KBM-7 (cell line): ENCODE measurements around the gene PEX13.

ENCODE experiments used
- DNase-seq: peaks from one replicate; pipeline ENCODE4 v3.0.0-alpha.2; 2015
- in situ Hi-C: fragments of 300-500 bp; cut with MboI; formaldehyde crosslinking; loops from 2 replicates; pipeline ENCODE4 v1.14.3; 2020; ENCODE audit warnings: low sequenced_read_pairs, low pct_unique_long_range_greater_than_20kb, mixed read lengths

Gene PEX13

GRCh38 chr2:61044636-61045035, 27.1 kb downstream of the PEX13 start:
- no peak for DNase-seq
- in situ Hi-C loops: no loop called here

- DNase-seq: no peak
- in situ Hi-C loops: no loop called here
Measured at GRCh38 chr2:61045226-61045625, 27.7 kb downstream of the PEX13 start.

GRCh38 chr2:61045999-61046398, 28.5 kb downstream of the PEX13 start:
- in situ Hi-C loops: no loop called here
- DNase-seq: no peak

GRCh38 chr2:61055557-61055956, 38.0 kb downstream of the PEX13 start:
- in situ Hi-C loops: no loop called here
- DNase-seq: no peak

- no peak for DNase-seq
- in situ Hi-C loops: no loop called here
Measured at GRCh38 chr2:61057562-61057961, 40.0 kb downstream of the PEX13 start.

GRCh38 chr2:61059382-61059781, 41.9 kb downstream of the PEX13 start:
- in situ Hi-C loops: no loop called here

GRCh38 chr2:61065714-61066709, 48.5 kb downstream of the PEX13 start, which contains the start of gene SANBR:
Gene SANBR, plus strand, starts transcription at chr2:61065871. Its CDS starts 4,480 bp downstream, at chr2:61070351.
- peak; percentile 93 for DNase-seq
- in situ Hi-C loops: no loop called here

More at GRCh38 chr2:61059382-61059781, 41.9 kb downstream of the PEX13 start:
- DNase-seq: no peak

- in situ Hi-C loops: no loop called here
- no peak for DNase-seq
Measured at GRCh38 chr2:61074100-61074499, 56.6 kb downstream of the PEX13 start.

GRCh38 chr2:61085883-61086282, 68.4 kb downstream of the PEX13 start:
- in situ Hi-C loops: no loop called here
- no peak for DNase-seq

GRCh38 chr2:61089797-61090196, 72.3 kb downstream of the PEX13 start:
- in situ Hi-C loops: no loop called here

GRCh38 chr2:61090386-61090921, 72.9 kb downstream of the PEX13 start:
- DNase-seq: no peak
- in situ Hi-C loops: no loop called here

More at GRCh38 chr2:61089797-61090196, 72.3 kb downstream of the PEX13 start:
- DNase-seq: no peak

GRCh38 chr2:61091485-61091884, 74.0 kb downstream of the PEX13 start:
- DNase-seq: no peak

GRCh38 chr2:61096438-61096837, 78.9 kb downstream of the PEX13 start:
- in situ Hi-C loops: no loop called here
- DNase-seq: no peak

More at GRCh38 chr2:61091485-61091884, 74.0 kb downstream of the PEX13 start:
- in situ Hi-C loops: no loop called here

GRCh38 chr2:61100801-61101200, 83.3 kb downstream of the PEX13 start:
- in situ Hi-C loops: no loop called here
- no peak for DNase-seq
